ENCODE results near the gene PNPO. TPM values are rescaled to one million over a fixed set of nuclear protein-coding genes. Genes with fewer than 3 reads are reported as not detected.

The PNPO gene
- total RNA-seq, 1 donor from 2014 or later = 7.1 TPM

DNA sequence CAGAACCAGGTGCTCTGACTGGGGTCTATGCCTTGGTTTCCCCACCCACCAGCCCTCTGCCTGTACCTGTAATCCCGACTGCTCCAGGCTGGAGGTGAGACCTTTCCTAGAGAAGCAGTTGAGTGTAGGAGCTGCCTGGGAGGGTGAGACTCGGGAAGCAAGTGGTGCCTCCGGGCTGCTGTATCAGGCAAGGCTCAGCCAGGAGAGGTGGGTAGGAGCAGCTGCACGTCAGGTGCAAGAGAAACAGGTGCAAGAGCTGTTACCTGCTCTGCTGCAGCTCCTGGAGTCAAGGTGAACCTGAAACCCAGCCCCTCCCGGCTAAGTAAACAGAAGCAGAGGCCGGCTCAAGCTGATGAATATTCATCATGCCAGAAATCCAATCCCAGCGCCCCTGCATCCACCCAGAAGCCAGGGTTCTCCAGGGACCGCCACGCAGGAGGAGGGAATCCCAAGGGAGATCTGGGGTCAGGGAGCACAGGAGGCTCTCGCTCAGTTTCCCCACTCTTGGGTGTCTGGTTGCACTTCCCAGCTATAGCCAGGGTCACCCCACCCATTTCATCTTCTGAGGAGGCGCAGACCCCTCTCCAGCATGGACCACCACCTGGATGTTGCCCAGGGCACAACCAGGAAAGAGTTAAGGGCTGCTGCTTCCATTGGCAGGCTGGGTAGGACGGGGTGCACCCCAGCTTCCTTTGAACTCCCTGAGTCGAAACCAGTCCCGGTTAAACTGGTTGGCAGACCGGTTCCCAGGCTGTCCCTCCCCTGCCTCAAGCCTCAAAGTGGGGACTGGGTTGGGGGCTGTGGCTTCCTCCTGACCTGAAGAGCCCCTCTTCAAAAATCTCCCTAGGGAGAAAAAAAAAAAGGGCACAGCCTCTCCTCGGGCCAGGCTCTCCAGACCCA, 16.5 kb downstream of the PNPO start, which contains the start of gene PRR15L:
Gene PRR15L (minus strand): TSS at position 293 of the 900 bp plus-strand sequence. CDS start 4,649 bp downstream, outside the sequence.
- Mint-ChIP-seq H3K27ac (ENCODE audit: unreplicated experiment) (no peak within 1 kb of the TSS), H3K4me1 (no peaks in the 10 kb centered on the region), H3K36me3 (ENCODE audit: low read depth) (no peaks in the 10 kb centered on the region), H3K4me3 (no peak within 1 kb of the TSS), H3K27me3 (ENCODE audit: low read depth) (peaks cover 4% of the 10 kb centered on the region), H3K9me3 (no peaks in the 10 kb centered on the region)
- TF ChIP-seq, protein P1, sequence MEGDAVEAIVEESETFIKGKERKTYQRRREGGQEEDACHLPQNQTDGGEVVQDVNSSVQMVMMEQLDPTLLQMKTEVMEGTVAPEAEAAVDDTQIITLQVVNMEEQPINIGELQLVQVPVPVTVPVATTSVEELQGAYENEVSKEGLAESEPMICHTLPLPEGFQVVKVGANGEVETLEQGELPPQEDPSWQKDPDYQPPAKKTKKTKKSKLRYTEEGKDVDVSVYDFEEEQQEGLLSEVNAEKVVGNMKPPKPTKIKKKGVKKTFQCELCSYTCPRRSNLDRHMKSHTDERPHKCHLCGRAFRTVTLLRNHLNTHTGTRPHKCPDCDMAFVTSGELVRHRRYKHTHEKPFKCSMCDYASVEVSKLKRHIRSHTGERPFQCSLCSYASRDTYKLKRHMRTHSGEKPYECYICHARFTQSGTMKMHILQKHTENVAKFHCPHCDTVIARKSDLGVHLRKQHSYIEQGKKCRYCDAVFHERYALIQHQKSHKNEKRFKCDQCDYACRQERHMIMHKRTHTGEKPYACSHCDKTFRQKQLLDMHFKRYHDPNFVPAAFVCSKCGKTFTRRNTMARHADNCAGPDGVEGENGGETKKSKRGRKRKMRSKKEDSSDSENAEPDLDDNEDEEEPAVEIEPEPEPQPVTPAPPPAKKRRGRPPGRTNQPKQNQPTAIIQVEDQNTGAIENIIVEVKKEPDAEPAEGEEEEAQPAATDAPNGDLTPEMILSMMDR (conservative IDR thresholded peaks at IDR 0.05) = no peak
- no peak for DNase-seq (ENCODE audit: low read depth, low spot score)

DNA sequence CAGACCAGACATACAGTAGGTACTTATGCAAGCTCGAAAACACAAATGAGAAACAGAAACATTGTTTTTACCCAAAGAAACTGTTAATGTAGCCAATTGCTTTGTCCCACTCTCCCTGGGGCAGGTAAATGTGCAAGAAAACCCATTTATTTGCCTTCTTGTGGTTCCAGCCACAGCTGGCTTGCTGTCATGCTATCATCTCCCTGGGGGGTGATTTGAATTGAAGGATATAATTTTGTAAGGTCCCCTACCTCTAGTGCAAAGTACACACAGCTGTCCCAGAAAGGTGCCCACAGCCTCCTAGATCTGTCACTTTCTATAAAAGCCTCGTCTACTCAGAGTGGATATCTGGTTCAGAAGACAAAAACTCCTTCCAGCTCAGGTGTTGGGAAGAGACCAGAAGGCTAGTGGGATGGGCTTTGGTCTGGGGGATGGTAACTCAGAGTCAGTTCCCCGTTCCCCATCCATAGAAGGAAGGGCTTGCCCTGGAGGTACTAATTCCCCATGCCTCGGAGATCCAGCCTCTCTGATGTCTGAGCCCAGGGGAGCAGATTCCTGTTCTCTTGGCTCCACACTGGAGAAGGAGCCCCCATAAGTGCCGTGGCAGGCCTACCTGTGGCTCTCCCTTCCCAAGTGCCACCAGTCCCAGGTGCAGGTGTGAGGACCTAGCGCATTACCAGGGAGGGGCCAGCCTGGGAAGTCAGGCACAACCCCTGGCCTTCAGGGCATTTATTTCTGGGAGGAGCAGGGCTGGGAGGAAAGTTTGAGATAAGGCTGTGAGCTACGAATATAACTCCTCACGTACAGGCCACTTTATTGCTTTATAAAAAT, 18.7 kb downstream of the PNPO start:
- Mint-ChIP-seq H3K4me1 (no peaks in the 10 kb centered on the region), H3K27ac (ENCODE audit: unreplicated experiment) (no peak overlapping the region), H3K4me3 (no peak overlapping the region), H3K27me3 (ENCODE audit: low read depth) (peaks cover 4% of the 10 kb centered on the region), H3K9me3 (no peaks in the 10 kb centered on the region), H3K36me3 (ENCODE audit: low read depth) (no peaks in the 10 kb centered on the region)
- TF ChIP-seq, protein P1 (conservative IDR thresholded peaks at IDR 0.05) = no peak
- DNase-seq (ENCODE audit: low read depth, low spot score) = no peak

DNA sequence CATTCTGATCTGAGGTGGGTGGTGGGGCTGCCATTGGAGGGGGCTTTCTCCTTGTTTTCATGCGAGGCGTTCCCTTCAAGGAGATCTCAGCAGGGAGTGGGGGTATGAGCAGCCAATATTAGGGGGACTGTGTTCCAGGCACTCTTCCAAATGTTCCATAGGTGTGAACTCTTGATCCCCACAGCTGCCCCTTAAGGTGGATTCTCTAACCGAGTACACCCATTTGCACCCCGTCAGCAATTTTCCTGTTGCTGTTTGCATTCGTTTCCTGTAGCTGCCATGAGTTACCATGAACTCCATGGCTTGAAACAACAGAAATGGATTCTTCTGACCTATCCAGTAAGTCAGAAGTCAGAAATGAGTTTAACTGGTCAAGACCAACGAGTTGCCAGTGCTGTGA, 20.0 kb downstream of the PNPO start:
- H3K4me1 Mint-ChIP-seq = no peaks in the 10 kb centered on the region
- peaks cover 4% of the 10 kb centered on the region for H3K27me3 Mint-ChIP-seq (ENCODE audit: low read depth)
- H3K4me3 Mint-ChIP-seq = no peak overlapping the region
- H3K27ac Mint-ChIP-seq (ENCODE audit: unreplicated experiment) = peak overlapping the region; percentile 54
- no peak for DNase-seq (ENCODE audit: low read depth, low spot score)
- H3K36me3 Mint-ChIP-seq (ENCODE audit: low read depth) = no peaks in the 10 kb centered on the region
- no peaks in the 10 kb centered on the region for H3K9me3 Mint-ChIP-seq
- TF ChIP-seq, protein P1 (conservative IDR thresholded peaks at IDR 0.05) = no peak

DNA sequence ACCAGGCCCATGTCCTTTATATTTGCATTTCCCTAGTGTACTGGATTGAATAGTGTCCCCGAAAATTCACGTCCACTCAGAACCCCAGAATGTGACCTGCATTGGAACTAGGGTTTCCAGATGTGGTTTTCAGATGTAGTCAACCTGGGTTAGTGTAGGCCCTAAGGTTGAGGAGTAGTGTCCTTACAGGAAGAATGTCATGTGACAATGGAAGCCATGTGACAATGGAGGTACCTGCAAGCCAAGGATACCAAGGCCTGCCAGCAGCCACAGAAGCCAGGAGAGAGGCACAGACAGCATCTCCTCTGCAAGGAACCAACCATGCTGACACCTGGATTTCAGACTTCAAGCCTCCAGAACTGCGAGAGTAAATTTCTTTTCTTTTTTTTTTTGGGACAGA, 21.5 kb downstream of the PNPO start:
- DNase-seq (ENCODE audit: low read depth, low spot score) = no peak
- Mint-ChIP-seq H3K9me3 (no peaks in the 10 kb centered on the region), H3K27ac (ENCODE audit: unreplicated experiment) (no peak overlapping the region), H3K4me3 (no peak overlapping the region), H3K36me3 (ENCODE audit: low read depth) (no peaks in the 10 kb centered on the region), H3K27me3 (ENCODE audit: low read depth) (peaks cover 4% of the 10 kb centered on the region), H3K4me1 (no peaks in the 10 kb centered on the region)
- TF ChIP-seq, protein P1 (conservative IDR thresholded peaks at IDR 0.05) = no peak

DNA sequence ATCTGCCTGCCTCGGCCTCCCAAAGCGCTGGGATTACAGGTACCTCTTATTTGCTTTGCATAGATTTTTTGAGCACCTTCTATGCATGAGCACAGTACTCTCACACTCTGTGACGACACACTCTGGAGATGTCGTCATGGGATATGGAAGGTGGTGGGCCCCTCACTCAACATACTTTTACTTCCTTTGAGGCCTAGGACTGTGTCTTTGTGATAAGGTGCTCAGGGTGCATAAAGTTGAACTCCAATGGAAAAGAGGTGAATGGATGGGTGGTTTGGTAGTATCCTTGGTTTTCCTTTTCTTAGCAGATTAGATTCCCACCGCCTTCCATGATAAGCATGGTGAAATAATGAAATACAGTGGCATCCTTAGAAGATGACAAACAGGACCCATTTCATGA, 23.5 kb downstream of the PNPO start:
- Mint-ChIP-seq H3K36me3 (ENCODE audit: low read depth) (no peaks in the 10 kb centered on the region), H3K4me3 (no peak overlapping the region), H3K27ac (ENCODE audit: unreplicated experiment) (no peak overlapping the region), H3K4me1 (peaks cover 3% of the 10 kb centered on the region), H3K27me3 (ENCODE audit: low read depth) (no peaks in the 10 kb centered on the region), H3K9me3 (no peaks in the 10 kb centered on the region)
- TF ChIP-seq, protein P1 (conservative IDR thresholded peaks at IDR 0.05) = no peak
- no peak for DNase-seq (ENCODE audit: low read depth, low spot score)

All from neural crest cell (in vitro differentiated cells).